Epidermal melanocyte (primary cell): Measurements from ENCODE around the gene STK32A.

Experiments
- DNase-seq: peaks from one replicate; pipeline ENCODE4 v3.0.0; 2011; ENCODE audit warnings: low spot score; ENCODE audit not compliant: insufficient read length

STK32A gene

DNA sequence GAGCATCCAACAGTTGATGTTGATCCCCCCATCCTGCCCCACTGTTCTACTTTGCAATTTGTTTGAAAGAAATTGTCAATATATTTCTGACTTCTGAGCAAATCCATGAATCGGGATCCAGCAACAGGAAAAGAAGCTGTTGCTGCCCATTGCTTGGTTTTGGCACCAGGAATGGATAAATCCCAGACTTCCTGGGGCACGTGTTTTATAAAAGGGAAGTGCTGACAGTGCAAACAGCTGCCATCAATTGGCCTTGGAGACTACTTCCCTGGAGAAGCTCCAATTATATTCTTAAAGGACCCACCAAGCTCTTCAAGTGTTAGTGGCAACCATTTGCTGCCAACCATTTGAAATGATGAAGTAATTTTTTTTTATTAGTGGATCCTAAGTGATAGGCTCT, 13.7 kb downstream of the STK32A start:
- no peak for DNase-seq

DNA sequence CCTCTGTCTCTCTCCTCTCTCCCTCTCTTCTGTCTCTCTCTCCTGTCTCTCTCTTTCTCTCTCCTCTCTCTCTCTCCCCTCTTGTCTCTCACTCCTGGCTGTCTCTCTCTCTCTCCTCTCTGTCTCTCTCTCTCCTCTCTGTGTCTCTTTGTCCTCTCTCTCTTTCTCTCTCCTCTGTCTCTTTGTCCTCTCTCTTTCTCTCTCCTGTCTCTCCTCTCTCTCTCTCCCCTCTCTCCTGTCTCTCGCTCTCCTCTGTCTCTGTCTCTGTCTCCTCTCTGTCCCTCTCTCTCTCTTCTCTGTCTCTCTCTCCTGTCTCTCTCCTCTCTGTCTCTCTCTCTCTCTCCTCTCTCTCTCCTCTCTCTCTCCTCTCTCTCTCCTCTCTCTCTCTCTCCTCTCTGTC, 25.0 kb downstream of the STK32A start:
- no peak for DNase-seq

DNA sequence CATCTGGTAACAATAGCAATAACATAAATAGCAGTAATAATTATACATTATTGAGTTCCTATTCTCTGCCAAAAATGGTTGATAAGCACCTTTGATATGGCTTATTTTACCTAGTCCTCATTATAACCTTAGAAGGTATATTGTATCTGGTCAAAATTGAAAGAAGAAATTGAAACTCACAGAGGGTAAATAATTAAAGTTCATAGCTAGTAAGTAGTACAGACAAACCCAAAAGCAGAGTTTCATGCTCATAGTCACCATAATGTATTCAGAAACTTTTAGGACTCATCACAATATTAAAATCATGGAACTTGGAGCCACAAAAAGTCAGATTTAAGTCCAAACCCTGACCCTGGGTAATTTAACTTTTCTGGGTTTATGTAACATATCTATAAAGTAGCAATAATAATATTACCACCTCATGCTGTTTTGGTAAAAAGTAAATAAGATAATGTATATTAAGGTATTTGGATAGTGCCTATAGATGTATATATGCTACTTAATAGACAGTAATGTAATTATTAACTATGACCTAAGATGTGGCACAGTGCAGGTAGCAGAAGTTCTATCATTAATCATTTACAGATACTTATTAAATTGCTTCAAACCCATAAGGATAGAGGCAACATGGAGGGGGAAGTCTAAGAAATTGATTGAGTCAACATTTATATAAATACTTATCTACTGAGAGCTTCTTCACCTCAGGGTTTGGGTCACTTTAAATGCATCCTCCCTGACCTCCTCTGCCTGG, 32.4 kb downstream of the STK32A start:
- DNase-seq: no peak

DNA sequence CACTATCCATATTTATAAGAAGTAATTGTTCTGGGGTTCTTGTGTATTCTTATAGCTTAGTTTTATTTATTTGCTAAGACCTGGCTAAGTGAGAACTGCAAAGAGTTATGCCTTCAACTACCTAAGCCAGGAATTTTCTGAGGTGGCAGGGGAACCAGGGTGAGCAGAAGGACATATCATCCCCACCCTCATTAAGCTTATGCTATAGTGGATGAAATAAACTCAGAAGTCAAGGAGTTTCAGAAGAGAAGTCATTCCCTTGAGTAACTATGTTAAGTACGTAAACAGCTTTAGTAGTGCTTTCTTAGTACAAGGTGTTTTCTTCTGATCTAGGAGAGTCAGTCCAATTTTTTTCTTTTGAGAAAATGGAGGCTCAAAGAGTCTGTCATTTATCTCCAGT, 41.7 kb downstream of the STK32A start:
- DNase-seq: no peak

DNA sequence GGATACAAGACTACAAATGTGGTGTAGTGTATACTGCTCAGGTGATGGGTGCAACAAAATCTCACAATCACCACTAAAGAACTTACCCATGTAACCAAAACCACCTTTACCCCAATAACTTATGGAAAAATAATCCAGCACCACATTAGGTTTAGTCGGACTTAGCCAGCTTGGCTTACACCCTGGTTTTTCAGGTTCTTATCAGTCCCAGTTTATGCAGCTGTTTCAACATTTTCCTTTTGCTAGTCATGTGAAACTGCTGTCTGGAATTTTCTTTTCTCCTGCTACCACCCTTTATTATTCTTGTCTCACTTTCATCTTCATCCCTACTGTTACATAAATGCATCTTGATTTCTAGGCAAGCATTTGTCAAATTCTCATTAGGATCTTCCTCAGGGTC, 51.5 kb downstream of the STK32A start:
- DNase-seq: no peak

DNA sequence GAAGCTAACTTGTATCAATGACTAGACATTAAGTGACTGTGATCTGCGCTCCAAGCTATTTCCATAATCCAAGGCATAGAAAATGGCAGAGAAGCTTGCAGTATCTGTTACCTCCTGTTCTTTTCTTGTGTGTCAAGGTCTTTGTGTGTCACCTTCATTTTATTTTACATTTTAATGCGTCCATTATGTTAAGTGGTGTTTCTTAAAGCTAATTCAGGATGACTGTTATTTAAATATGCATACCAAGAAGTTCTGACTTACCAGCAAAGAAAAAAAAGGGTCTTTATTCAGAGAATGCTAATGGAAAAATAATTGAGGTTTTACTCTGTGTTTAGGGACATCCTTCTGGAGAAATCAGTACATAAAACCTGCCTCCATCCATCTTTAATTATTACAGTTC, 52.3 kb downstream of the STK32A start:
- DNase-seq: no peak

DNA sequence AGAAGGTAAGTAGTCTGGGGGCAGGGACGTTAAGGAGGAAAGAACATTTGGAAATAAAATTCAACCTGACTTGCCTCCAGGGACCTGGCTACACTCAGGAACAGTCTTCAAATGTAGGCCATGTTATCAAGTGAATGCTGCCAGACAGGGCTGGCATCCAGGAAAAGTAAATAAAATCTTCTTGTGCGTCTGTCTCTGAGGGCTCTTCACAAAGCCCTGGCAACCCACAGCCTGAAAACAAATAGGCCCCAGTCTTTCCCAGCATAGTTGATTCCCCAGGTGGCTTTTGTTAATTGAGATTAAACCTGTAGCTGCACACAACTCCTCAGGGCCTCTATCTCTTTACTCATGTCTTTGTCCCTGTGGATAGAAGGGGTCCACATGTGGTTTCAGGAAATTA, 55.4 kb downstream of the STK32A start:
- DNase-seq: no peak

DNA sequence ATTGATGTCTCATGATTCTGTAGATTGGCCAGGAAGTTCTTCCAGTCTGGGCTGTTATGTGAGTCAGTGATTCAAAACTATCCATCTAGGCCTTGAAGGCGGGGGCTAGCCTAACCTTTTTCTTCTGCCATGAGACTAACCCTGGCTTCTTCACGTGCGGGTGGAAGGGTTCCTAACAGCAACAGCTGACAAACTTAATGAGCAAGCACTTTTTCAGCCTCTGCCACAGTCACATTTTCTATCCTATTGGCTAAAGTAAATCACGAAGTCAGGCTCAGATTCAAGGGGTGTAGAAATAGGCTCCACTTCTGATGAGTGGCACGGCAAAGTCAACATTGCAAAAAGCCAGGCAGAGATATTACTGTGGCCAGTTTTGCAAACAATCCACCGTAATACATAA, 68.4 kb downstream of the STK32A start:
- DNase-seq: no peak

DNA sequence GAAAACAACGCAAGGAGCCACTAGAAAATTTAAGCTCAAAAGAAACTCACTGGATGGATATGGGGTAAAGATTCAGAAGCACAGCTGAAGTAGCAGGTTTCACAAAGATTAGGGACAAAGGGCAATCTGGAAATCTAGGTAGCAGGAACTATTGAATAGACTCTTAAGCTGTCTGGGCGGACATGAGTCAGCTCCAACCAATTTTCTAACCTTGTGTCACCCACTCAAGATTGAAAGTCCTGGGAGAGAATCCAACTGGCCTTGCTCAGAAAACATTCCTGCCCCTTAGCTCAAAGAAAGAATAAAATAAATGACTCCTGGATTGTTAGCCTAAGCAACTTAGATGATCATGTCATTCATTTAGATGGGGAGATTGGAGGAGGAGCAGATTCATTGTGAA, 69.2 kb downstream of the STK32A start:
- no peak for DNase-seq

DNA sequence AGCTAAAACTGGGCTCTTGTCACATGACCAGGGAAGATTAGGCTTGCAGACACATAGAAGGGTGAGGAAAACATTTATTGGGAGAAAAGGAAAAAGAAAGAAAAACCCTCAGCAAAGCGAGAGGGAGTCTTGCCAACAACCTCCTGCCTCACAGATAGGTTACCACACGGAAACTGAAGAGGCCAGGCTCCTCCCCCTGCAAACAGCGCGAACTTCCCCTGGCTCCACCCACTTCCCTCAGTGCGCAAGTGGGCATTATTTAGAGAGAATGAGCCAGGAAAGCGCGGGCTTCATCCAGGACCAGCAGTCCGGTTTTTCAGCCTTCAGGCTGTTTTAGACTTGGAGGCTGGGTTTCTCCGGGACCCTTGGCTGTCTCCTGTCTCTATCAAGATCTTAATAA, 70.3 kb downstream of the STK32A start:
- no peak for DNase-seq

DNA sequence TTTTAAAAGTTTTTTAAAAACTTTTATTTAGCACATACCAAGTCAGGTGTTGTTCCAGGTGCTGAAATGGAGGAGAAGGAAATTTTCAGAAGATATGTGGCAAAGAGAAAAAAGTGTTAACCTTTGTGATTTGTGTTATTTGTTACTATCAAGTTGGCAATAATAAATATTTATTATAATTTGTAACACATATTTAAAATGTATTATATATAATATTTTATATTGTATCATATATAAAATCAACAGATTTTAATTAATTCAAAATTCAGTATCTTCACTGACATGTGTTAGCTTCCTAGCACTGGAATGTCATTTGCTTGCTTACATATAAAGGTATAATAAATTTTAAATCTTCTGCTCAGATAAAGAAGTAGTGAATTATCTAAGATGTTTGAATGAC, 71.5 kb downstream of the STK32A start:
- no peak for DNase-seq

DNA sequence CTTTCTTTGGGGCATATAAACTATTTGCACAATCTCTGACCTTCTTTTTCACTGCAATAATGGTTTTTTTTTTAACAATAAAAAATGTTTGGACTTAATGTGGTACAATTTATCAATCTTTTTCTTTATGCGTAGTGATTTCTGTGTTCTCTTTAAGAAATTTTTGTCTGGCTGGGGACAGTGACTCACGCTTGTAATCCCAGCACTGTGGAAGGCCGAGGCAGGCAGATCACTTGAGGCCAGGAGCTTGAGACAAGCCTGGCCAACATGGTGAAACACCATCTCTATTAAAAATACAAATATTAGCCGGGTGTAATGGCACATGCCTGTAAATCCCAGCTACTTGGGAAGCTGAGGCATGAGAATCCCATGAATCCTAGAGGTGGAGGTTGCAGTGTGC, 72.3 kb downstream of the STK32A start:
- DNase-seq: no peak

DNA sequence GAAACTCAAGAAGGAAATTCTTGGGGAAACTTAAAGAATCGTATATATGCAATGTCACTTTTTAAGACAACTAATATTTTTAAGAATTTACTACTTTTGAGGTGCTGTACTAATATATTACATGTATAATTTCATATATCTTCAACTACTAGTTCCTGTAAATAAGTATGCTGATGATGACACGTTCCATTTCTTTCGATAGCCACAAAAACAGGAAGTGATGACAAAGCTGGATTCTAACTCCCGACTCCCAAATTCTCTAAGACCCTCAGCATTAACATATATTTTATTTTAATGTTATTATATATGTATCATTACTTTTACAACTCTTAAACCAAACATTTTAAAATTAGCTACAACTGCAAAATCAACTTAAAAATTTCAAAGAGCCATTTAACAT, 74.8 kb downstream of the STK32A start:
- no peak for DNase-seq

DNA sequence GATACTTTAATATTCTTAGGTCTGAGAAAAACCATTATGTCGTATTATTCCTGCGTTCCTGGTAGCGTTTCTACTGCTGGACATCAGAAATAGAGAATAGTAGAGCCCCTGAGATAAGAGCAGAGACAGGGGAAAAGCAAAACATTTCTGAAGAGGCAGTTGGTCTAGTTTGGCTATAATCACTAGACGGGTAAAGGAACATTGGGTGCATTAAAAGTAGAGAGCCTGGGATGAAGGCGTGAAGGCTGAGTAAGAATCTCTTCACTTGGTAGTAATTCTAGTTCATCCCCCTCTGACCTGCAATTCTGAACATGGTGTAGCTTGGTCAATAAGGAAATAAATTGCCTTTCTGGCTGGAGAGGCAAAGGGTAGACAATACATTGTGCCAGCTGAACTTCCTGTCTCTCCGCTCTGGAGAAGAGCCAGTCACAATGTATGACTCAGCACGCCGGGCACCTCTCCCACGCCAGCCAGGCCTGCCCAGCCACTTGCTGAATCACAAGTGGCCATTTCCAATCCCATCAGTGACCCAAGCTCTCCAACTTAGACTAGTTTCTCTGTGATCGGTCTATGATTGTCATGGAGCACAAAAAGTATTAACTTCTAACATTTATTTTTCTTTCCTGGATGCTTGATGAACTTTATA, 75.4 kb downstream of the STK32A start:
- DNase-seq: peak; percentile 22

DNA sequence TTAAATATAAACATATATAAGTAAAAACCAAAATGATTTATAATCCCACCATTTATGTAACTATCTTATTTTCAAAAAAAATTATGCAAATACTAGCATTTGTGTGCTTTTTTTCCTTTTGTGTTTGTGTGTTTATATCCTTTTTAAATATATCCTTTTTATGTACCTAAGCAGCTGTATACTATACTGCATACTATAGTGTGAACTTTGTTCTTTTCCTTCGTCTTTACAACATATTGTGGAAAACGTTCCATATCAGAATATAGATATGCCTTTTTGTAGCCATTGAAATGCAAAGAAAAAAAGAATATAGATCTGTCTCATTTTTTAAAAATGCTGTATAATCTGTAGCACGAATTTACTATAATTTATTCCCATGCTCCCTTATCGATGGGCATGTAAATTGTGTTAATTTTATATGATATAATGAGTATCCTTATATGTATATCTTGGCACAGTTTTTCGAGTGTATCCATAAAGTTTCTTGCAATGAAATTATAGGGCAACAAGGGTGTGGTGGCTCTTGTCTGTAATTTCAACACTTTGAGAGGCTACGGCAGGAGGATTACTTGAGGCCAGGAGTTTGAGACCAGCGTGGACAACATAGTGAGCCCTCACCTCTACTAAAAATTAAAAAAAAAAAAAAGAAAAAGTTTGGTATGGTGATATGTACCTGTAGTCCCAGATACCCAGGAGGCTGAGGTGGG, 83.3 kb downstream of the STK32A start:
- no peak for DNase-seq

DNA sequence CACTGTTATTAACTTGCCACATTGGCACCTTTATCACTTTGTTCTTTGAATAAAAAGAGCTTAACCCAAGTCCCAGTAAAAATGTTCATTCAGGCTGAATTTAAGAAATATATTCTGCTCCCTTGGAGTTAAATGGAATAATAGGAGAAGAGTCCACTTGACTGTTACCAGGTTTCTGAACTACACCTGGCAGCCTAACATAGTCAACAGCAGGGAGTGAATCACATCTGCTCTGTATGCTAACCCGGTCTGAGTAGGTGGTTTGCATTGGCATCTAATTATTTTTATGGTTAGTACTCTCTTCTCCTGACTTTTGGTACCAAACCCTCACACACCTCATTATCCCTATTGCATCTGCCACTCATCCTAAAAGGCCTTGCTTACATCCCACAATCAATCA, 86.7 kb downstream of the STK32A start:
- no peak for DNase-seq

DNA sequence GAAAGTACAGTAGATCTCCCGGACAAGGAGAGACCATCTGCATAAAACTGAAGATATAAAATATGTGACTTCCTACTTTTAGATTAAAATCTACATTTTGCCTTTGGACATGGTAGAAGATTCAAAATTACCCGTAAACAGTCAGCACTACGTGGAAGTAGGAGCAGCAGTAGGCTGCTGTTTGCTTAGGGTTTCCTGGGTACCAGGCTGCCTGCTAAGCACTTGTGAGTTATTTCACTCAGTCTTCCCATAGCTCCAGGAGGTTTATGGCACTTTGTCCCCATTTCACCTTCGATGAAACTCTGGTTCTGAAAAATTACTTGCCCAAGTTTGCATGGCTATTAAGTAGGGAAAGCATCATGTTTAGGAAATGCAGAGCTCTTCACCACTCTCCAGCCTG, 92.6 kb downstream of the STK32A start:
- DNase-seq: no peak

DNA sequence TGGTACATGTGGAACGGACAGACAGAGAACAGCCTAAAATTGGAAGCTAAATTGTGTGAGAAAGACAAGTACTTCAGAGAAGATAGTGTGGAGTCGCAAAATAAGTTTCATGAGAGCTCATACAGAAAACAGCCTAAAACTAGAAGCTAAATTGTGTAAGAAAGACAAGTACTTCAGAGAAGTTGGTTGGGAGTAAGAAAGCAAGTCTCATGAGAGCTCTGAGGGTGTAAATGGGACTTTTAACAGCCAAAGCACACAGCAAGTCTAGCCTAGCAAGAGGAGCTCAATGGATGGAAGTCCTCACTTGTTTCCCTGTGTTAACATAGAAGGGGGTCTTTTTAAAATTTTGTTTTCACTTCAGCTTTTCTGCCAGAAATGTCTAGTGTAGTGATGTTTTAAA, 93.1 kb downstream of the STK32A start:
- no peak for DNase-seq

DNA sequence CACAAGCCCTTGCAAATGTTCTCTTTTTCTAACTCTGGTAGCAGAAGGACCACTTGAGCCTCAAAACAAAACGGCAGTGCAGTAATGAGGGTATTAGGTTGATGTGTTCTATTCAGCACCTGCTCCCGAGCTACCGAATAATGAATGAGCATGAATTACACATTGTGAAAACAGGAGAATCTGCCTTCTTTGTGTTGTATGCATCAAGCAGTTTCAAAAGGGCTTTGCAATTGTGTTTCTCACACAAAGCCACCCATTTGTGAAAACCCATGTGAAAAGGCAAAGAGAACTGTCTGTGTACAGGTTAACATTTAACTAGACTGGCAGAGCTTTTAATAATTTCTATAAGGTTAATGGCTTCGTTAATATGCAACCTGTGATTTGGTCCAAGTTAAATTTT, 97.8 kb downstream of the STK32A start:
- no peak for DNase-seq

DNA sequence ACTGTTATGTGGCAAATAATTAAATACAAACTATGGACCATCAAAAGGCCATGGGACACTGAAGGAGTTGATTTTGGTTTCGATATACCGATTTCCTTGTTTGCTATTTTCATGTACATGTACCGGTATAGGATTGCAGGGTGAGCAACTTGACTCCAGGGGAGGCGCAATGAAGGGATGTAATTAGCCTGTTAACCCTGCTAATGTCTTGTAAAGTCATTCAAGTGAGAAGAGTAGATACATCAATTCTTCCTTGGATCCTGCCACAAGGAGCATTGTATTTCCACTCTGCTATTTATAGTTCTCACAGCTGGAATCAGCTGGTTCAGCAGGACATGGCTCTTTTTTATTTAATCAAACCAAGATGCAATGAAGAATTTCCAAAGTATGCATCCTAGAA, 102.0 kb downstream of the STK32A start:
- peak; percentile 42 for DNase-seq

DNA sequence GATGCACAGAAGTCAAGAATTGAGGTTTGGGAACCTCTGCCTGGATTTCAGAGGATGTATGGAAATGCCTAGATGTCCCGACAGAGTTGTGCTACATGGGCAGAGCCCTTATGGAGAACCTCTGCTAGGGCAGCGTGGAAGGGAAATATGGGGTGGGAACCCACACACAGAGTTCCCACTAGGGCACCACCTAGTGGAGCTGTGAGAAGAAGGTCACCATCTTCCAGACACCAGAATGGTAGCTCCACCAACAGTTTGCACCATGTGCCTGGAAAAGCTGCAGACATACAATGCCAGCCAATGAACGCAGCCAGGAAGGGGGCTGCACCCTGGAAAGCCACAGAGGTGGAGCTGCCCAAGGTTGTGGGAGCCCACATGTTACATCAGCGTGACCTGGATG, 104.5 kb downstream of the STK32A start:
- DNase-seq: no peak

DNA sequence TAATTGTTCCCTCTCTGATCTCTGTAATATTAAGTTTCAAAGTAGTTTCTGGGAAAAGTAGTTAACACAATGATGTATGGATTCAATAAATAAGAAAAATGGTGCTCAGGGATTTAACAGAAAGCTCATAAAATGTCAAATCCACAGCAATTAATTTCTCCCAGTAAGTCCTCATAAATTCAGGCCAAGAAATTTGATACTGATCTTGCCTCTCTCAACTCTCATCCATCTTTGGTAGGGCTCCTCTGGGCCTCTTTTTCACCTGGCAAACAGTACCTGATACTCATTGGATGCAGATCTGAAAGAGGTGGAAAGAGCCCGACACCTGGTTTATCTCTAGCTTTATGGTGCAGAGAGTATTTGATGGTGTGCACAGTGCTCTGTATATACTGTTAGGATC, 106.1 kb downstream of the STK32A start:
- no peak for DNase-seq

DNA sequence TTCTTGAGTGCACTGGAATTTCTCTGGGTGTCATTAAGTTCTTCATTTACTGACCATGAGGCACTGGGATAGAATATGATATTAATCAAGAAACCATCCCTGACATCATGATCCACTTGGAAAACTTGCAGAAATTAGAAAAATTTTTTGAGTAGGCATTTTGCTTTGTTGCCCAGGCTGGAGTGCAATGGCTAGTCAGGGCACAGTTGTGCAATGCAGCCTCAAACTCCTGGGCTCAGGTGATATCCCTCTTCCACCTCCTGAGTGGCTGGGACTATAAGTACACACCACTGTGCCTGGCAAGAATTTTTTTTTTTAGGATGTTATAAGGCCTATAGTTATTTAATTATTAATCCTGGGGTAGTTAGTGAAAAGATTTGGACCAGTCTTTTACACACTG, 106.5 kb downstream of the STK32A start:
- no peak for DNase-seq
